Stimulated activated naive CD8-positive, alpha-beta T cell treated with anti-CD3 and anti-CD28 coated beads, Interleukin-15, Interleukin-2, amounts not matched to agents 100 ng/mL and 50 ng/mL, for 24 hours (primary cell): ENCODE results near the gene RAB11FIP3.
"Not testable (repeated sequence)": the region's sequence is repeated elsewhere in the genome, so short reads cannot be mapped to it uniquely, and the experiment has no call there.

Source experiments
- H3K27ac Mint-ChIP-seq: one replicate; pipeline ENCODE4 v1.8.0; 2021; ENCODE audit warnings: mild to moderate bottlenecking, mixed read lengths
- H3K27me3 Mint-ChIP-seq: one replicate; pipeline ENCODE4 v1.8.0; 2021; ENCODE audit warnings: mixed read lengths
- H3K36me3 Mint-ChIP-seq: one replicate; pipeline ENCODE4 v1.8.0; 2021; ENCODE audit warnings: low read depth, mixed read lengths
- H3K4me1 Mint-ChIP-seq: one replicate; pipeline ENCODE4 v1.8.0; 2021; ENCODE audit warnings: low read depth, mixed read lengths
- H3K4me3 Mint-ChIP-seq: one replicate; pipeline ENCODE4 v1.8.0; 2021; ENCODE audit warnings: mild to moderate bottlenecking, mixed read lengths
- H3K9me3 Mint-ChIP-seq: one replicate; pipeline ENCODE4 v1.8.0; 2021; ENCODE audit warnings: mixed read lengths

The RAB11FIP3 gene

GRCh38 chr16:482468-483185, 57.2 kb downstream of the RAB11FIP3 start:
- Mint-ChIP-seq H3K27me3 (no peaks in the 10 kb centered on the region), H3K27ac (no peak overlapping the region), H3K9me3 (no peaks in the 10 kb centered on the region), H3K4me3 (no peak overlapping the region), H3K4me1 (no peaks in the 10 kb centered on the region), H3K36me3 (peaks cover 7% of the 10 kb centered on the region)

- H3K27ac Mint-ChIP-seq = no peak overlapping the region
- no peak overlapping the region for H3K4me3 Mint-ChIP-seq
- no peaks in the 10 kb centered on the region for H3K9me3 Mint-ChIP-seq
- H3K4me1 Mint-ChIP-seq = no peaks in the 10 kb centered on the region
- no peaks in the 10 kb centered on the region for H3K27me3 Mint-ChIP-seq
- H3K36me3 Mint-ChIP-seq = peaks cover 11% of the 10 kb centered on the region
These were observed 58.1 kb downstream of the RAB11FIP3 start for GRCh38 chr16:483341-484075.

GRCh38 chr16:489606-490005, 64.2 kb downstream of the RAB11FIP3 start:
- Mint-ChIP-seq H3K27ac (no peak overlapping the region), H3K36me3 (peaks cover 22% of the 10 kb centered on the region), H3K27me3 (no peaks in the 10 kb centered on the region), H3K4me1 (no peaks in the 10 kb centered on the region), H3K4me3 (no peak overlapping the region), H3K9me3 (no peaks in the 10 kb centered on the region)

- H3K27me3 Mint-ChIP-seq = no peaks in the 10 kb centered on the region
- no peak overlapping the region for H3K4me3 Mint-ChIP-seq
- no peaks in the 10 kb centered on the region for H3K9me3 Mint-ChIP-seq
- H3K36me3 Mint-ChIP-seq = peaks cover 22% of the 10 kb centered on the region
- no peak overlapping the region for H3K27ac Mint-ChIP-seq
- H3K4me1 Mint-ChIP-seq = no peaks in the 10 kb centered on the region
These were observed 65.3 kb downstream of the RAB11FIP3 start for GRCh38 chr16:490768-491167.

GRCh38 chr16:491220-491919, 65.9 kb downstream of the RAB11FIP3 start:
- Mint-ChIP-seq H3K4me1 (no peaks in the 10 kb centered on the region), H3K27me3 (no peaks in the 10 kb centered on the region), H3K4me3 (no peak overlapping the region), H3K9me3 (no peaks in the 10 kb centered on the region), H3K27ac (no peak overlapping the region), H3K36me3 (peaks cover 22% of the 10 kb centered on the region)

GRCh38 chr16:492211-492875, 66.9 kb downstream of the RAB11FIP3 start:
- Mint-ChIP-seq H3K4me3 (no peak overlapping the region), H3K9me3 (no peaks in the 10 kb centered on the region), H3K27ac (no peak overlapping the region), H3K4me1 (no peaks in the 10 kb centered on the region), H3K36me3 (peaks cover 22% of the 10 kb centered on the region), H3K27me3 (no peaks in the 10 kb centered on the region)

- not testable (repeated sequence) for H3K4me1 Mint-ChIP-seq, H3K9me3 Mint-ChIP-seq
These were observed 69.2 kb downstream of the RAB11FIP3 start for GRCh38 chr16:494676-495075.

GRCh38 chr16:495127-495748, 69.8 kb downstream of the RAB11FIP3 start:
- Mint-ChIP-seq H3K9me3 (no peaks in the 10 kb centered on the region), H3K27ac (no peak overlapping the region), H3K36me3 (peaks cover 5% of the 10 kb centered on the region), H3K27me3 (no peaks in the 10 kb centered on the region), H3K4me3 (no peak overlapping the region), H3K4me1 (no peaks in the 10 kb centered on the region)

More at GRCh38 chr16:494676-495075, 69.2 kb downstream of the RAB11FIP3 start:
- H3K36me3 Mint-ChIP-seq, H3K27me3 Mint-ChIP-seq, H3K27ac Mint-ChIP-seq, H3K4me3 Mint-ChIP-seq: not testable (repeated sequence)

- Mint-ChIP-seq H3K9me3 (no peaks in the 10 kb centered on the region), H3K36me3 (peaks cover 5% of the 10 kb centered on the region), H3K27ac (no peak overlapping the region)
These were observed 70.8 kb downstream of the RAB11FIP3 start for GRCh38 chr16:496097-496886.

GRCh38 chr16:497258-497657, 71.8 kb downstream of the RAB11FIP3 start:
- Mint-ChIP-seq H3K4me1 (no peaks in the 10 kb centered on the region), H3K9me3 (no peaks in the 10 kb centered on the region), H3K4me3 (no peak overlapping the region), H3K27me3 (no peaks in the 10 kb centered on the region), H3K36me3 (no peaks in the 10 kb centered on the region), H3K27ac (no peak overlapping the region)

More at GRCh38 chr16:496097-496886, 70.8 kb downstream of the RAB11FIP3 start:
- no peak overlapping the region for H3K4me3 Mint-ChIP-seq
- H3K27me3 Mint-ChIP-seq = no peaks in the 10 kb centered on the region
- no peaks in the 10 kb centered on the region for H3K4me1 Mint-ChIP-seq

GRCh38 chr16:499924-500323, 74.5 kb downstream of the RAB11FIP3 start:
- Mint-ChIP-seq H3K27me3 (no peaks in the 10 kb centered on the region), H3K4me3 (no peak overlapping the region), H3K4me1 (no peaks in the 10 kb centered on the region), H3K9me3 (no peaks in the 10 kb centered on the region), H3K27ac (no peak overlapping the region), H3K36me3 (no peaks in the 10 kb centered on the region)

- Mint-ChIP-seq H3K27me3 (no peaks in the 10 kb centered on the region), H3K9me3 (no peaks in the 10 kb centered on the region), H3K36me3 (no peaks in the 10 kb centered on the region), H3K4me1 (no peaks in the 10 kb centered on the region), H3K27ac (no peak overlapping the region), H3K4me3 (no peak overlapping the region)
These were observed 75.3 kb downstream of the RAB11FIP3 start for GRCh38 chr16:500709-501108.

- H3K36me3 Mint-ChIP-seq = no peaks in the 10 kb centered on the region
- H3K27ac Mint-ChIP-seq = no peak overlapping the region
- no peak overlapping the region for H3K4me3 Mint-ChIP-seq
- no peaks in the 10 kb centered on the region for H3K27me3 Mint-ChIP-seq
- no peaks in the 10 kb centered on the region for H3K4me1 Mint-ChIP-seq
- no peaks in the 10 kb centered on the region for H3K9me3 Mint-ChIP-seq
These were observed 76.9 kb downstream of the RAB11FIP3 start for GRCh38 chr16:502179-502943.
